A673 (cell line): ENCODE results near the gene ADAMTS2. TPM values are rescaled to one million over a fixed set of nuclear protein-coding genes. Genes with fewer than 3 reads are reported as not detected.

ENCODE experiments used
- BruUV-seq: library from RNA; stranded (reverse); fragments of 400-500 nt; replicated peaks from 2 replicates; lab custom pipeline; 2021; lab: Mats Ljungman, UMichigan
- CTCF ChIA-PET: fragments of 300-600 bp; sonication (Branson Sonifier 250); formaldehyde crosslinking; loops from one replicate; lab custom pipeline; 2022; ENCODE audit warnings: antibody characterized with exemption; lab: Charles Lee
- POLR2A ChIA-PET: fragments of 300-600 bp; sonication (Branson Sonifier 250); formaldehyde crosslinking; loops from one replicate; lab custom pipeline; 2022; ENCODE audit warnings: antibody characterized with exemption; ENCODE audit not compliant: low non-redundant PET; lab: Charles Lee
- DNase-seq: peaks from one replicate; pipeline ENCODE4 v3.0.0-alpha.2; 2015; ENCODE audit warnings: low spot score
- H3K27ac ChIP-seq: fragments of 200-600 bp; sonication (generic); 2 replicates; pipeline ENCODE4 v1.5.1; 2016; ENCODE audit warnings: mixed run types, low read depth, mild to moderate bottlenecking, mixed read lengths, antibody characterized with exemption, low read length; ENCODE audit not compliant: poor library complexity, severe bottlenecking
- H3K27me3 ChIP-seq: fragments of 200-600 bp; sonication (generic); replicated peaks from 2 replicates; pipeline ENCODE4 v1.6.1; 2017; ENCODE audit warnings: mixed run types, low read depth, mild to moderate bottlenecking, mixed read lengths, antibody characterized with exemption, low read length; ENCODE audit not compliant: insufficient read depth, poor library complexity
- H3K36me3 ChIP-seq: fragments of 200-600 bp; sonication (generic); 2 replicates; pipeline ENCODE4 v1.6.1; 2016; ENCODE audit warnings: mixed run types, mild to moderate bottlenecking, mixed read lengths, antibody characterized with exemption, low read length; ENCODE audit not compliant: insufficient read depth, poor library complexity, severe bottlenecking
- H3K4me1 ChIP-seq: fragments of 200-600 bp; sonication (generic); 2 replicates; pipeline ENCODE4 v1.6.1; 2017; ENCODE audit warnings: mixed run types, mild to moderate bottlenecking, mixed read lengths, antibody characterized with exemption, low read length; ENCODE audit not compliant: insufficient read depth, poor library complexity, severe bottlenecking
- H3K4me3 ChIP-seq: fragments of 200-600 bp; sonication (generic); 2 replicates; pipeline ENCODE4 v1.5.1; 2016; ENCODE audit warnings: low read depth, mixed run types, mild to moderate bottlenecking, mixed read lengths, low read length; ENCODE audit not compliant: poor library complexity, severe bottlenecking
- H3K9me3 ChIP-seq: fragments of 200-600 bp; sonication (generic); 2 replicates; pipeline ENCODE4 v1.6.1; 2016; ENCODE audit warnings: mixed run types, low read depth, mild to moderate bottlenecking, mixed read lengths, antibody characterized with exemption, low read length; ENCODE audit not compliant: poor library complexity, severe bottlenecking
- EZH2 ChIP-seq: fragments of 200-600 bp; sonication (generic); IDR thresholded peaks from 2 replicates; pipeline ENCODE4 v1.6.1; 2017; ENCODE audit warnings: borderline replicate concordance, low read depth, mild to moderate bottlenecking, mixed read lengths, antibody characterized with exemption, low read length; ENCODE audit not compliant: poor library complexity, severe bottlenecking
- intact Hi-C: fragments of 100-400 bp; cut with micrococcal nuclease; formaldehyde crosslinking; loops from one replicate; pipeline ENCODE4 v1.10.0; 2022; ENCODE audit not compliant: unreplicated experiment
- total RNA-seq: library from RNA; stranded (reverse); gene quantifications from 2 replicates; pipeline ENCODE4 v1.2.3, GENCODE V29; 2021
- TF ChIP-seq, protein P1 (sequence below): fragments of 300-800, 200-600 bp; sonication (generic); conservative IDR thresholded peaks from 2 replicates; pipeline ENCODE4 v1.5.1; 2017; ENCODE audit warnings: low read depth, mild to moderate bottlenecking, antibody characterized with exemption, low read length, moderate library complexity, mixed read lengths

Gene ADAMTS2
- total RNA-seq, 1 experiment from 2014 or later, result 0.39 TPM

DNA sequence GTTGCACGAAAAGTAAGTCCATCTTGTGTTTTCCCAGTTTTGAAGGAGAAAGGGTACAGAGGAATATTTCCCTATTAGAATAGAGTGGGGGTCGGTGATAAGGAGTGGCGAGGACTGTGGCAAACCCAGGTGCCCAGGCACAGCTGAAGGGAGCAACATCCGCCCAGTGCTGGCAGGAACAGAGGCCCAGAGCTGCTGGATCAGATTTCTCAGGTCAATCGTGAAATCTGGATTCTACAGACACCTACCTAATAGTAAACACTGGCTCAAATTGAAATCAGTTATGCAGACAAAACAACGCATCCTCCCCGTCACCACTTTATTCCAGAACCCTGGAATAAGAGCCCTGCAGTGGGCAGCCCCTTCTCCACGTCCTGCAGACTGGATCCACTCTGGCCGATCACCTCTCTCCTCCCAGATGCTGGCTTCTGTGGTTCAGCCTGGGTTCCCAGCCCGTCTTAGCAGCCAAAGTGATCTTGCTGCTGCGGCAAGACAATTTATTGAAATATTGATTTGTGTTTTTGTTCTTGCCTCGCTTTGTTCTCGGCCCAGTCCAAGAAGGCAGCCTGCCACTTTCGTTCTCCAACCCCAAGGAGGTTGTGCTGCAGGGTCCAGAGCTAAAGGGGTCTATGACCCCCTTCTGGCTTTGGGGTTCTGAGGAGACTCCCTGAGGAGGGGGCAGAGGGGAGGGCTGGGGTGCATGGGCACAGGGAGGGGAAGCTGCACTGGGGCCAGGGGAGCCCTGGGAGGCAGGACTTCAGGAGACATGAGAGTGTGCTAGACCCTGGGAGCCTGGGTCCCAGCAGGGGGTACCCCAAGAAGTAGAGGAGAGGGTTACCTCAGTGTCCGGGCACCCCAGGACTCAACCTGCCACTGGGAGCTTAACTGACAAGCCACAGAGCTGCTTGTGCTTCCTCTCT is 181.8 kb downstream of the ADAMTS2 start:
- TF ChIP-seq, protein P1, sequence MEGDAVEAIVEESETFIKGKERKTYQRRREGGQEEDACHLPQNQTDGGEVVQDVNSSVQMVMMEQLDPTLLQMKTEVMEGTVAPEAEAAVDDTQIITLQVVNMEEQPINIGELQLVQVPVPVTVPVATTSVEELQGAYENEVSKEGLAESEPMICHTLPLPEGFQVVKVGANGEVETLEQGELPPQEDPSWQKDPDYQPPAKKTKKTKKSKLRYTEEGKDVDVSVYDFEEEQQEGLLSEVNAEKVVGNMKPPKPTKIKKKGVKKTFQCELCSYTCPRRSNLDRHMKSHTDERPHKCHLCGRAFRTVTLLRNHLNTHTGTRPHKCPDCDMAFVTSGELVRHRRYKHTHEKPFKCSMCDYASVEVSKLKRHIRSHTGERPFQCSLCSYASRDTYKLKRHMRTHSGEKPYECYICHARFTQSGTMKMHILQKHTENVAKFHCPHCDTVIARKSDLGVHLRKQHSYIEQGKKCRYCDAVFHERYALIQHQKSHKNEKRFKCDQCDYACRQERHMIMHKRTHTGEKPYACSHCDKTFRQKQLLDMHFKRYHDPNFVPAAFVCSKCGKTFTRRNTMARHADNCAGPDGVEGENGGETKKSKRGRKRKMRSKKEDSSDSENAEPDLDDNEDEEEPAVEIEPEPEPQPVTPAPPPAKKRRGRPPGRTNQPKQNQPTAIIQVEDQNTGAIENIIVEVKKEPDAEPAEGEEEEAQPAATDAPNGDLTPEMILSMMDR, result no peak
- TF ChIP-seq EZH2, result no peak
- H3K27ac ChIP-seq, result no peak overlapping the region
- CTCF ChIA-PET, result no interaction called here
- no TSS peak for BruUV-seq
- no peaks in the 10 kb centered on the region for H3K4me1 ChIP-seq
- H3K36me3 ChIP-seq, result no peaks in the 10 kb centered on the region
- POLR2A ChIA-PET, result no interaction called here
- intact Hi-C loops, result no loop called here
- H3K4me3 ChIP-seq, result no peak overlapping the region
- H3K9me3 ChIP-seq, result no peaks in the 10 kb centered on the region
- no peak for DNase-seq
- no peaks in the 10 kb centered on the region for H3K27me3 ChIP-seq

DNA sequence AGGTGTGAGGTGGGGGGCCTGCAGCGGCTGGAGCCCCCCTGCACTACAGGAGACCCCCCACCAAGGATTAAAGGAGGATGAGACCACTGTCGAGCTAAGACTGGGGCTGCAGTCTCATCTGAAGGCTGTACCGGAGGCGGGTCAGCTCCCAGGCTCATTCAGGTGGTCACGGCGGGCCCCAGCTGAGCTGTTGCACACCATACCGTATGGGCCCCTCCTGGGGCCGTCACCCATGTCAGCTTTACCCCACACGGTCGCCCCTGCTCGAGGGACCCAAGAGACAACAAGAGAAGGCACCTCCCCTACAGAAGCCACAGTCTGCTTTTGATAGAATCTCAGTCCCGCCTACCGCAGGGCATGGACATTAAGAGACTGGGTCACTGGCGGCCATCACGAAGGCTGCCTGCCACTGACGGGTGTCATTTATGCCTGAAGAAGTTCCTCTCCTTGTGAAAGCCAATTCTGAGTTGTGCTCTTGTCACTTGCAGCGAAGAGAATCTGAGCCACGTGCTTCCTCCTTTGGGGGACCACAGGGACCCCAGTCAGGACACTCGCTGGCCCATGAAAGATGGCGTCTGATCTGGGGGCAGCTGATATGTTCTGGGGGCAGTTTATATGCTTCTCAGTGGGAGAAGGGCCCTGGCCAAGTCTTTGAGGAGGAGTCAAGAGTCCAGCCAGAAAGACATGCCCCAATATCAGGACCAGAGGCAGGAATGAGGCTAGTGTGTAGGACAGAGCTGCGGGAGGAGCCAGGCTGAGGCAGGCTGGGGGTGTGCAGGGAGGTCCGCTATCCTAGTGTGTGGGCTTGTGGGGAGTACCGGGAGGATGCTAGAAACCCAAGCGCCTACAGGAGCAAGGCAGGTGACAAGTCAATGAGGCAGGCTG is 182.7 kb downstream of the ADAMTS2 start:
- intact Hi-C loops, result no loop called here
- H3K4me3 ChIP-seq, result no peak overlapping the region
- H3K27me3 ChIP-seq, result no peaks in the 10 kb centered on the region
- H3K4me1 ChIP-seq, result no peaks in the 10 kb centered on the region
- no peaks in the 10 kb centered on the region for H3K9me3 ChIP-seq
- ChIA-PET POLR2A (no interaction called here), CTCF (no interaction called here)
- H3K27ac ChIP-seq, result no peak overlapping the region
- no peak for TF ChIP-seq EZH2
- TF ChIP-seq, protein P1, result no peak
- H3K36me3 ChIP-seq, result no peaks in the 10 kb centered on the region
- no TSS peak for BruUV-seq
- no peak for DNase-seq

DNA sequence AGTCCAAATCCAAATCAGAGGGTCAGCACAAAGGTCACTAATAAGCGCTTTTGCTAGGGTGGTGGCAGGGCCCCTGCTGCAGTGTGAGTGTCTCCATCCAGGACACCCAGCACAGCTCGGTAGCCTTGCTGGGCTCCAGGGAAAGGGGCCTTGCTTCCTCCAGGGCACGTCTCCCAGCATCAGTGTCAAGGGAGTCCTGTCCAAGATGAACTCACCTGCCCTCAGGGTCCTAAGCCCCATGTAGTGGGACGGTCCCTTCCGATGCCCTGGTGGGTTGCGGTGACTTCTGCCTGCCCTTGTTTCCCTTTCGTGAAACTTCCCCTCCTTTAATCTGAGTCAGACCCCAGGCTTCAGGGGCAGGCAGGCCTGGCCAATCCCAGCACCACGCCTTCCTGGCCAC is 183.4 kb downstream of the ADAMTS2 start:
- POLR2A ChIA-PET, result no interaction called here
- no peak for TF ChIP-seq EZH2
- TF ChIP-seq, protein P1, result no peak
- no peaks in the 10 kb centered on the region for H3K27me3 ChIP-seq
- no peak for DNase-seq
- H3K4me3 ChIP-seq, result no peak overlapping the region
- no TSS peak for BruUV-seq
- H3K27ac ChIP-seq, result no peak overlapping the region
- intact Hi-C loops, result no loop called here
- CTCF ChIA-PET, result no interaction called here
- no peaks in the 10 kb centered on the region for H3K36me3 ChIP-seq
- H3K9me3 ChIP-seq, result no peaks in the 10 kb centered on the region
- no peaks in the 10 kb centered on the region for H3K4me1 ChIP-seq
